ENCODE measurements around the gene SFT2D1.

Gene SFT2D1

DNA sequence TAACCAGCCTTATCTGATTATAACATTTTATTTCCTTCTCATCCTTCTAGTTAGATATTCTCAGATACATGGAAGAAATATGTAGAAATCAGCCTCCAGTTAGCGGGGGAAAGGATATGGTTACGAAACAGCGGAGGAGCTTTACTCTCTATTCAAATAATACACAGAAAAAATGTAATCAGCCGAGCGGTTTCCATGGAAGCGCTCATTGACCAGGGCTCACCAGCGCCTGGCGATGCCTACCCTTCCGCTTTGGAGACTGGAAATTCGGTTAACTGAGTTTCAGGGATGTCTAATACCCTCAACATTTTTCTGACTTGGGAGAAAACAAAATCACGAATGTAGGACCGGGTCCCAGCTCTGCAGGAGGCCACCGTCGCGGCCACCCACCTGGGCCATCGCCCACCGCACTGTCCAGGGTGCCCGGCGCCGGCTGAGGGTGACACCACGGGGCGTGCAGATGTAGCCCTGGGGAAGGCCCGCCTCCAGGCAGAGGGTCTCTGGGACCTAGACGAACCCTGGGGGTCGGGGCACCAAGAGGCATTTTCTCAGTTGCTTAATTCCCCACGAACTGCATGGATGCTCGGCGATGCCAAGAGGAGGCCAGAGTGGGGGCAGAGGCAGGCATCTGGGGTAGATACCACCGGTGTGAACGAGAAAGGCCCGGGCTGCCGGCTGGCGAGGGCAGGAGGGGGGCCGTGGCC is 35.8 kb downstream of the SFT2D1 start:
- DNase-seq: no peak

- DNase-seq: no peak
Measured at GRCh38 chr6:166305562-166306117, 36.7 kb downstream of the SFT2D1 start.

DNA sequence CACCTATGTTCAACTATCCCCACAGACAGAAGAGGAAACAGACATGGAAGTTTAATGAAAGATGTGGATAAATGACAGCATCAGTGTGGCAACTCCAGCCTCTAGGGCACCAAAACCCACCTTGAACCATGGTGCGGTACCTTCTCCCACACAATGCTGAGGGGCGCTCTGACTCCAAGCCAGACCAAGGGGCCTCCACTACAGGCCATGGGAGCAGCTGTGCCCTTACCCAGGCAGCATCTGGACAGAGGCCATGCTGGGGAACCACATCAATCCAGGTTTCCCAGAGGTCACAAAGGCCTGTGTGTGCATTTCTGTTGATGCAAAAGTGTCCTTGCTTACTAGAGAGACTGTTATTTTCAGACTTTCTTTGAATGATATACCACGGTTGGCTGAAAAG is 38.2 kb downstream of the SFT2D1 start:
- no peak for DNase-seq

GRCh38 chr6:166301611-166302529 is 40.5 kb downstream of the SFT2D1 start:
- no peak for DNase-seq

GRCh38 chr6:166300357-166300987 is 41.9 kb downstream of the SFT2D1 start:
- no peak for DNase-seq

DNA sequence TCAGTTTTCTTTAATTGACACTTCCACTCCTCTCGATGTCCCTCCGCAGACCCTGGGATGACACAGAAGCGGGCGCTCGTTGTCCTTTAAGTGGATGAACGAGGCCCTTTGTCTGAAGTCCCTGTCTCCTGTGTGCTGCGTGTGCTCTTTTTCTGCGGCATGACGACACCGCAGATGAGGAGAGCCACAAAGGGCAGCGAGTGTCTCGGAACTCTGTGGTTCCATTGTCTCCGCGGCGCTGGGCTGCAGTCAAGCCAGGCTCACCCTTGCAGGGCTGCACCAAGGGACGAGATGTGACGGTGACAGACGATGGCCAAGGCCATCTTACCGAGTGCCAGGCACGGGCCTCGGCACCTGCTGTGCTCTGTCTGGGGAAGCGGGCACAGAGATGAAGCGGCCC is 44.7 kb downstream of the SFT2D1 start:
- no peak for DNase-seq

DNA sequence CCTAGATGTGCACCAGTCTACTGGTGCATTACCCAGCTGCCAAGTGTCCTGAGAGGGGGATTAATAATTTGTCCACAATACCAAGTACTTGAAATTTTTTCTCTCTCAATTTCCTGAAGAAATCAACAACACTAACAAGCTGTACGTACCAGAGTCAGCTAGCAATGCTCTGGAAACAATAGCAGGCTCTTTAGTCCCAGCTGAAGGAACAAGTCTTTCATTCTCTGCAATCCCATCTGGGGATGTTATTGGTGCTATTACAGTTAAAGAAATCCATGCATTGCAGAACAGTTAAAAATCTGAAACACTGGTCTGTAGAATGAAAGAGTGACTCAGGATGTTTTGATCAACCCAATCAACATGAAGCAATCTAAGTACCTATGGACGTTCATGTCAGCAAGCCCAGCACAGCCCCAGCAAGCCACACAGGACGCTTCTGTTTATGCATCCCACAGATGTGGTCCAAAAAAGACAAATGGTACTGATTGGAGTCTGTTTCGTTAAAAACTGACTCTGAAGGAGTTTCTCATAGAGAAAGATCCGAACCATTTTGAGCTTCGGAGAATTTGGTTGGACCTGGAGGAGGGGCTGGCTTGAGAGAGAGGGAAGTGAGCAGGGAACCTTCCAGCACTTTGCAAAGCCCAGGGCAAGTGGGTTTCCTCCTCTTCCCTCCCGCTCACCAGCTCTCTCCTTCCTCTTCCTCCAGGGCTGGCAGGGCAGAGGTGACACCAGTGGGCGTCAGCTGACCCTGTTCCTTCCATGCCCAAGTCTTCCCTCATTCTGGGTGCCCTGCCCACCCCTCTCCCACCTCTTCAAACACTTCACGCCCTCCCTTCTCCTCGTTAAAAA is 46.1 kb downstream of the SFT2D1 start:
- no peak for DNase-seq

- DNase-seq: no peak
Measured at GRCh38 chr6:166293731-166294584, 48.4 kb downstream of the SFT2D1 start.

- no peak for DNase-seq
Measured at GRCh38 chr6:166289207-166290060, 52.9 kb downstream of the SFT2D1 start.

- DNase-seq: no peak
Measured at GRCh38 chr6:166286839-166287271, 55.5 kb downstream of the SFT2D1 start.

GRCh38 chr6:166285233-166285632 is 57.1 kb downstream of the SFT2D1 start:
- no peak for DNase-seq

DNA sequence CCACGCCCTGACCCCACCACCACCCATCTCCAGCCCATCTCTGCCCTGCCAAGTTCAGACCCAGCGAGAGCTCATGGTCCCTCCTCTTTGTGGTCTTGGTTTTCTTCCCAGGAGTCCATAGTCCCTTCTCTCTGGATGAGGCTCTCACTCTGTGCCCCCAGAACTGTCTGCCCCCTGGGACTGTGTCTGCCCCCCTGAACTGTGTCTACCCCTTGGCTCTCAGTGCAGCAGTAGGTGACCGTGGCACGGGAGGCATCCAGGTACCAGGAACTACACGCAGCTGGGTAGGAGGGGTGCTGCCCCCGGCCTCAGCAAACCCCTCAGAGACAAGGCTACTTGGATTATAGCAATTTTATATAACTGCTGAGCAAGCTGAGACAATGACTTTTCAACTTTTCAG is 57.7 kb downstream of the SFT2D1 start:
- no peak for DNase-seq

- DNase-seq: no peak
Measured at GRCh38 chr6:166282394-166283032, 59.8 kb downstream of the SFT2D1 start.

DNA sequence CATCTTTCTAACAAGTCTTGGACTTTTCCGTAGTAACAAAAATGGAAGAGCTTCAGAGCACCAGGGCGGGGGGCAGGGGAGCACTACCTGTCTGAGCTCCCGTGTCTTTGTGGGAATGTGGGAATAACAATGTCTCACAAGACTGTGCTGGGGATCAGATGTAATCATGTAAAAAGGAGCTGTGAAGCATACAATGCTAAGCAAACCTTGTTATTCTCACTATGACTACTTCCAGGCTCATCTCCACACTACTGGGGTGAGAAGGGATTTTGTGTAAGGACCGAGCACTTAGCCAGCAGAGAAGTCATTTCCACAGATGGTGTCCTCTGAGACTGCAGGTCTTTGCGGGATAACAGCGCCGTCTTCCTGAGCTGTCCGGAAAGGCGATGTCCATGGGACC is 61.2 kb downstream of the SFT2D1 start:
- no peak for DNase-seq

- no peak for DNase-seq
Measured at GRCh38 chr6:166279393-166279679, 63.0 kb downstream of the SFT2D1 start.

GRCh38 chr6:166278579-166279392 is 63.6 kb downstream of the SFT2D1 start:
- DNase-seq: no peak

GRCh38 chr6:166277892-166278578 is 64.3 kb downstream of the SFT2D1 start:
- DNase-seq: no peak

- no peak for DNase-seq
Measured at GRCh38 chr6:166277018-166277417, 65.3 kb downstream of the SFT2D1 start.
